ENCODE measurements around the gene GDA. TPM values are rescaled to one million over a fixed set of nuclear protein-coding genes. Genes with fewer than 3 reads are reported as not detected.

The GDA gene
- total RNA-seq, 2 donors from 2014 or later = 2.5 to 6.9 TPM

GRCh38 chr9:72193478-72193881 is 44.2 kb downstream of the GDA start:
- Mint-ChIP-seq H3K27ac (peak overlapping the region; percentile 70), H3K4me3 (no peak overlapping the region), H3K27me3 (ENCODE audit: insufficient read depth) (no peaks in the 10 kb centered on the region), H3K9me3 (no peaks in the 10 kb centered on the region), H3K36me3 (ENCODE audit: low read depth) (no peaks in the 10 kb centered on the region), H3K4me1 (peaks cover 2% of the 10 kb centered on the region)
- DNase-seq = peak; percentile 55
- 42 to 75% methylated on average over 4 to 5 of the region's 5 CpGs for WGBS, 2 experiments (ENCODE audit: insufficient coverage in 1 of 2, insufficient read length in 1 of 2)
- Histone ChIP-seq H3K27me3 (ENCODE audit: control insufficient read depth, insufficient read depth, low read length, poor library complexity, severe bottlenecking) (no peaks in the 10 kb centered on the region), H3K27ac (ENCODE audit: low read depth, low read length) (no peak overlapping the region), H3K4me1 (ENCODE audit: control insufficient read depth, insufficient read depth, low read length) (no peaks in the 10 kb centered on the region), H3K9ac (ENCODE audit: extremely low read depth, low read length, poor library complexity, severe bottlenecking) (no peak overlapping the region), H3K9me3 (ENCODE audit: control insufficient read depth, low read length) (no peaks in the 10 kb centered on the region), H3K36me3 (ENCODE audit: control insufficient read depth, insufficient read depth, low read length) (no peaks in the 10 kb centered on the region), H3K4me3 (ENCODE audit: low read length) (no peak overlapping the region)
- TF ChIP-seq CTCF (conservative IDR thresholded peaks at IDR 0.05) = no peak

GRCh38 chr9:72199238-72199637 is 50.0 kb downstream of the GDA start:
- H3K27ac ChIP-seq (ENCODE audit: low read depth, low read length) = no peak overlapping the region
- Mint-ChIP-seq H3K27ac (no peak overlapping the region), H3K4me3 (no peak overlapping the region), H3K36me3 (ENCODE audit: low read depth) (no peaks in the 10 kb centered on the region), H3K4me1 (no peaks in the 10 kb centered on the region), H3K9me3 (no peaks in the 10 kb centered on the region), H3K27me3 (ENCODE audit: insufficient read depth) (no peaks in the 10 kb centered on the region)
- H3K27me3 ChIP-seq (ENCODE audit: control insufficient read depth, insufficient read depth, low read length, poor library complexity, severe bottlenecking) = no peaks in the 10 kb centered on the region
- no peaks in the 10 kb centered on the region for H3K36me3 ChIP-seq (ENCODE audit: control insufficient read depth, insufficient read depth, low read length)
- no peak for DNase-seq
- H3K9ac ChIP-seq (ENCODE audit: extremely low read depth, low read length, poor library complexity, severe bottlenecking) = no peak overlapping the region
- no peaks in the 10 kb centered on the region for H3K9me3 ChIP-seq (ENCODE audit: control insufficient read depth, low read length)
- TF ChIP-seq CTCF (conservative IDR thresholded peaks at IDR 0.05) = no peak
- 96% methylated on average over 3 of the region's 3 CpGs for WGBS, 2 experiments (ENCODE audit: insufficient coverage in 1 of 2, insufficient read length in 1 of 2)
- no peak overlapping the region for H3K4me3 ChIP-seq (ENCODE audit: low read length)
- H3K4me1 ChIP-seq (ENCODE audit: control insufficient read depth, insufficient read depth, low read length) = no peaks in the 10 kb centered on the region

- Histone ChIP-seq H3K4me1 (ENCODE audit: control insufficient read depth, insufficient read depth, low read length) (no peaks in the 10 kb centered on the region), H3K27me3 (ENCODE audit: control insufficient read depth, insufficient read depth, low read length, poor library complexity, severe bottlenecking) (no peaks in the 10 kb centered on the region), H3K9me3 (ENCODE audit: control insufficient read depth, low read length) (no peaks in the 10 kb centered on the region), H3K4me3 (ENCODE audit: low read length) (no peak overlapping the region), H3K27ac (ENCODE audit: low read depth, low read length) (no peak overlapping the region), H3K9ac (ENCODE audit: extremely low read depth, low read length, poor library complexity, severe bottlenecking) (no peak overlapping the region), H3K36me3 (ENCODE audit: control insufficient read depth, insufficient read depth, low read length) (no peaks in the 10 kb centered on the region)
- DNase-seq = no peak
- TF ChIP-seq CTCF (conservative IDR thresholded peaks at IDR 0.05) = no peak
- Mint-ChIP-seq H3K36me3 (ENCODE audit: low read depth) (no peaks in the 10 kb centered on the region), H3K4me3 (no peak overlapping the region), H3K27me3 (ENCODE audit: insufficient read depth) (no peaks in the 10 kb centered on the region), H3K9me3 (no peaks in the 10 kb centered on the region), H3K4me1 (no peaks in the 10 kb centered on the region), H3K27ac (no peak overlapping the region)
- 89 to 92% methylated on average over 4 to 6 of the region's 6 CpGs for WGBS, 2 experiments (ENCODE audit: insufficient coverage in 1 of 2, insufficient read length in 1 of 2)
Observed at GRCh38 chr9:72200452-72200851, 51.2 kb downstream of the GDA start.

Measured in endodermal cell (in vitro differentiated cells).